HG02840 (cell line): Measurements from ENCODE around the gene PHF5A.
"Not testable (repeated sequence)": the region's sequence is repeated elsewhere in the genome, so short reads cannot be mapped to it uniquely, and the experiment has no call there.

ENCODE experiments used
- ATAC-seq: cut with Tn5 transposase; IDR thresholded peaks from one replicate; pipeline ENCODE4 v1.9.1; 2021; ENCODE audit warnings: mild to moderate bottlenecking, moderate library complexity, moderate number of reproducible peaks; ENCODE audit not compliant: unreplicated experiment, low FRiP score

PHF5A gene

GRCh38 chr22:41488596-41489385, 20.3 kb upstream of the PHF5A start:
- ATAC-seq, result no peak

GRCh38 chr22:41488076-41488475, 19.6 kb upstream of the PHF5A start:
- no peak for ATAC-seq

- ATAC-seq, result no peak
Measured at GRCh38 chr22:41487037-41487935, 18.8 kb upstream of the PHF5A start.

- ATAC-seq, result no peak
Measured at GRCh38 chr22:41485033-41485432, 16.5 kb upstream of the PHF5A start.

GRCh38 chr22:41482319-41482935, 13.9 kb upstream of the PHF5A start:
- no peak for ATAC-seq

GRCh38 chr22:41481925-41482318, 13.4 kb upstream of the PHF5A start:
- no peak for ATAC-seq

- ATAC-seq, result no peak
Measured at GRCh38 chr22:41481131-41481830, 12.8 kb upstream of the PHF5A start.

GRCh38 chr22:41480397-41480735, 11.9 kb upstream of the PHF5A start:
- ATAC-seq, result no peak

GRCh38 chr22:41479671-41480396, 11.3 kb upstream of the PHF5A start:
- no peak for ATAC-seq

- ATAC-seq, result no peak
Measured at GRCh38 chr22:41478891-41479521, 10.5 kb upstream of the PHF5A start.

- no peak for ATAC-seq
Measured at GRCh38 chr22:41478473-41478872, 10.0 kb upstream of the PHF5A start.

GRCh38 chr22:41474872-41475451, 6.5 kb upstream of the PHF5A start:
- no peak for ATAC-seq

- ATAC-seq, result no peak
Measured at GRCh38 chr22:41471568-41471967, 3.1 kb upstream of the PHF5A start.

GRCh38 chr22:41470886-41471285, 2.4 kb upstream of the PHF5A start:
- ATAC-seq, result no peak

- no peak for ATAC-seq
Measured at GRCh38 chr22:41469218-41469851, 843 bp upstream of the PHF5A start.

GRCh38 chr22:41461901-41462300, 6.6 kb downstream of the PHF5A start:
- ATAC-seq, result no peak

GRCh38 chr22:41460071-41460470, 8.4 kb downstream of the PHF5A start:
- not testable (repeated sequence) for ATAC-seq

GRCh38 chr22:41459431-41459830, 9.1 kb downstream of the PHF5A start:
- ATAC-seq, result no peak
